Liver (tissue), 9 donors: ENCODE data around the gene PPY. TPM values are rescaled to one million over a fixed set of nuclear protein-coding genes. Genes with fewer than 3 reads are reported as not detected.

Experiments
- DNase-seq: peaks from one replicate; pipeline ENCODE4 v3.0.0-alpha.2; 2017; ENCODE audit warnings: low spot score
- H3K27ac ChIP-seq, 2 donors: one replicate each; pipeline ENCODE4 v1.7.0; 2013; ENCODE audit warnings: inconsistent platforms in 2 of 2, low read length in 2 of 2, control low read depth in 1 of 2, low read depth in 1 of 2, mild to moderate bottlenecking in 1 of 2
- H3K27me3 ChIP-seq, 4 donors: one replicate each; pipeline versions ENCODE4 v1.6.1 to v1.7.0; 2013; ENCODE audit warnings: low read length in 3 of 4, inconsistent platforms in 1 of 4, mild to moderate bottlenecking in 1 of 4, moderate library complexity in 1 of 4; ENCODE audit not compliant: control insufficient read depth in 4 of 4, insufficient read depth in 4 of 4
- H3K36me3 ChIP-seq, 4 donors: one replicate each; pipeline versions ENCODE4 v1.6.1 to v1.7.0; 2013; ENCODE audit warnings: low read length in 3 of 4, mild to moderate bottlenecking in 3 of 4, low read depth in 1 of 4, moderate library complexity in 1 of 4; ENCODE audit not compliant: control insufficient read depth in 4 of 4, insufficient read depth in 3 of 4
- H3K4me1 ChIP-seq, 4 donors: one replicate each; pipeline versions ENCODE4 v1.6.1 to v1.7.0; 2013; ENCODE audit warnings: low read length in 3 of 4, mild to moderate bottlenecking in 3 of 4, moderate library complexity in 1 of 4; ENCODE audit not compliant: control insufficient read depth in 4 of 4, insufficient read depth in 4 of 4
- H3K4me3 ChIP-seq, 3 donors: one replicate each; pipeline versions ENCODE4 v1.6.1 to v1.7.0; 2013; ENCODE audit warnings: low read length in 3 of 3, control low read depth in 1 of 3, low read depth in 1 of 3, mild to moderate bottlenecking in 1 of 3
- H3K9ac ChIP-seq, 2 donors: one replicate each; pipeline ENCODE4 v1.7.0; 2013; ENCODE audit warnings: low read length in 2 of 2, mild to moderate bottlenecking in 2 of 2, moderate library complexity in 2 of 2, control low read depth in 1 of 2, low read depth in 1 of 2
- H3K9me3 ChIP-seq, 4 donors: one replicate each; pipeline versions ENCODE4 v1.6.1 to v1.7.0; 2013; ENCODE audit warnings: low read length in 3 of 4; ENCODE audit not compliant: control insufficient read depth in 4 of 4
- ATF3 ChIP-seq: IDR thresholded peaks from 2 replicates; pipeline ENCODE4 v1.6.1; 2016; ENCODE audit warnings: antibody characterized with exemption
- CTCF ChIP-seq: fragments of 150-350 bp; IDR thresholded peaks from 2 replicates; pipeline ENCODE4 v1.5.1; 2017; ENCODE audit warnings: improper control_type of control experiment, low read depth, low read length; ENCODE audit not compliant: missing input control
- EGR1 ChIP-seq, 2 donors: IDR thresholded peaks; 2 replicates each; pipeline ENCODE4 v1.6.1; 2016 to 2018; ENCODE audit warnings: antibody characterized with exemption in 2 of 2, low read depth in 2 of 2
- FOXA1 ChIP-seq: IDR thresholded peaks from 2 replicates; pipeline ENCODE4 v1.6.1; 2016; ENCODE audit warnings: antibody characterized with exemption
- FOXA2 ChIP-seq: IDR thresholded peaks from 2 replicates; pipeline ENCODE4 v1.6.1; 2016; ENCODE audit warnings: antibody characterized with exemption
- GABPA ChIP-seq, 2 donors: IDR thresholded peaks in 1 of 2; conservative IDR thresholded peaks in 1 of 2; 2 replicates each; pipeline ENCODE4 v1.6.1; 2016; ENCODE audit warnings: antibody characterized with exemption in 2 of 2, mild to moderate bottlenecking in 1 of 2, moderate library complexity in 1 of 2
- HNF4A ChIP-seq, 2 donors: conservative IDR thresholded peaks; 2 replicates each; pipeline ENCODE4 v1.6.1; 2016; ENCODE audit warnings: antibody characterized with exemption in 2 of 2, mild to moderate bottlenecking in 2 of 2
- HNF4G ChIP-seq: IDR thresholded peaks from 2 replicates; pipeline ENCODE4 v1.6.1; 2016; ENCODE audit warnings: antibody characterized with exemption
- JUND ChIP-seq, 2 donors: IDR thresholded peaks; 2 replicates each; pipeline ENCODE4 v1.6.1; 2016; ENCODE audit warnings: antibody characterized with exemption in 2 of 2
- MAX ChIP-seq: IDR thresholded peaks from 2 replicates; pipeline ENCODE4 v1.6.1; 2016; ENCODE audit warnings: antibody characterized with exemption
- NR2F2 ChIP-seq: IDR thresholded peaks from 2 replicates; pipeline ENCODE4 v1.6.1; 2016; ENCODE audit warnings: antibody characterized with exemption
- RAD21 ChIP-seq, 2 donors: IDR thresholded peaks; 2 replicates each; pipeline ENCODE4 v1.6.1; 2016; ENCODE audit warnings: antibody characterized with exemption in 2 of 2, mild to moderate bottlenecking in 2 of 2
- REST ChIP-seq: IDR thresholded peaks from 2 replicates; pipeline ENCODE4 v1.6.1; 2016; ENCODE audit warnings: antibody characterized with exemption, mild to moderate bottlenecking
- RXRA ChIP-seq, 2 donors: IDR thresholded peaks; 2 replicates each; pipeline ENCODE4 v1.6.1; 2017 to 2018; ENCODE audit warnings: antibody characterized with exemption in 2 of 2, mild to moderate bottlenecking in 1 of 2
- TAF1 ChIP-seq: conservative IDR thresholded peaks from 2 replicates; pipeline ENCODE4 v1.6.1; 2016; ENCODE audit warnings: antibody characterized with exemption, mild to moderate bottlenecking
- YY1 ChIP-seq: IDR thresholded peaks from 2 replicates; pipeline ENCODE4 v1.6.1; 2016; ENCODE audit warnings: antibody characterized with exemption, mild to moderate bottlenecking
- ZBTB33 ChIP-seq: IDR thresholded peaks from 2 replicates; pipeline ENCODE4 v1.6.1; 2016; ENCODE audit warnings: antibody characterized with exemption
- WGBS: extraction: QIAGEN DNeasy Blood & Tissue Kit; methylation state at CpG from one replicate; pipeline ENCODE4 v1.1.7; 2013; 5-methylcytosine and 5-hydroxymethylcytosine counted together
- polyA plus RNA-seq, 2 donors: library from polyadenylated mRNA; stranded (reverse) in 1 of 2; unstranded in 1 of 2; fragments of 200-250 nt in 1 of 2; fragments of >200 nt in 1 of 2; fragmentation: Nextera tagmentation in 1 of 2; extraction: Ambion mirVana in 1 of 2; gene quantifications; one replicate each; pipeline versions ENCODE4 v1.2.1 to v1.2.3, GENCODE V29; 2013 to 2015
- total RNA-seq, 2 donors: library from RNA; depleted of rRNA; stranded (reverse); fragments of >200 nt; gene quantifications; one replicate each; pipeline ENCODE4 v1.2.3, GENCODE V29; 2014
- donor health status: healthy.
- donor health status: healthy.
- donor health status: healthy.
- donor health status: healthy.
- donor health status: healthy.

The PPY gene
- total and polyA plus RNA-seq, 4 donors: not detected

GRCh38 chr17:43950554-43950953, 8.3 kb upstream of the PPY start:
- Histone ChIP-seq H3K27me3 (peaks cover 0 to 17% (median 3%) of the 10 kb centered on the region in 4 donors), H3K27ac (no peak overlapping the region), H3K36me3 (no peaks in the 10 kb centered on the region), H3K4me1 (no peaks in the 10 kb centered on the region), H3K9me3 (no peaks in the 10 kb centered on the region), H3K9ac (no peak overlapping the region), H3K4me3 (no peak overlapping the region)
- TF ChIP-seq EGR1 (IDR thresholded peaks at IDR 0.05; ENCODE audit: low read depth in 2 of 2) (no peak), CTCF (no peak), GABPA (IDR thresholded peaks at IDR 0.05 in 1 of 2, conservative IDR thresholded peaks at IDR 0.05 in 1 of 2) (no peak), HNF4G (no peak), REST (no peak), TAF1 (no peak), FOXA1 (no peak), ZBTB33 (no peak), HNF4A (conservative IDR thresholded peaks at IDR 0.05) (no peak), JUND (IDR thresholded peaks at IDR 0.05) (no peak)
- no peak for DNase-seq
- WGBS: 91% methylated on average over 2 of the region's 2 CpGs

GRCh38 chr17:43949781-43950180, 7.5 kb upstream of the PPY start:
- no peaks in the 10 kb centered on the region for H3K9me3 ChIP-seq
- TF ChIP-seq RXRA (IDR thresholded peaks at IDR 0.05) (no peak), MAX (no peak), RAD21 (IDR thresholded peaks at IDR 0.05) (no peak), FOXA2 (no peak), REST (no peak), ATF3 (no peak), JUND (IDR thresholded peaks at IDR 0.05) (no peak), YY1 (no peak), HNF4G (no peak), GABPA (IDR thresholded peaks at IDR 0.05 in 1 of 2, conservative IDR thresholded peaks at IDR 0.05 in 1 of 2) (no peak), NR2F2 (no peak), CTCF (no peak), TAF1 (no peak), FOXA1 (no peak), EGR1 (IDR thresholded peaks at IDR 0.05; ENCODE audit: low read depth in 2 of 2) (no peak), HNF4A (conservative IDR thresholded peaks at IDR 0.05) (no peak)
- H3K9ac ChIP-seq: no peak overlapping the region
- WGBS: 69% methylated on average over 4 of the region's 4 CpGs
- no peaks in the 10 kb centered on the region for H3K4me1 ChIP-seq
- no peak for DNase-seq
- H3K36me3 ChIP-seq: no peaks in the 10 kb centered on the region
- H3K4me3 ChIP-seq: no peak overlapping the region
- H3K27me3 ChIP-seq: peaks cover 0 to 17% (median 3%) of the 10 kb centered on the region in 4 donors
- H3K27ac ChIP-seq: no peak overlapping the region
